Measurements from ENCODE around the gene ANKRD33.

Gene ANKRD33

GRCh38 chr12:51913071-51914033 is 25.4 kb downstream of the ANKRD33 start:
- DNase-seq (ENCODE audit: low read depth), result no peak
- H3K4me3 ChIP-seq (ENCODE audit: low read depth, low read length), result no peak overlapping the region
- TF ChIP-seq, protein P1, sequence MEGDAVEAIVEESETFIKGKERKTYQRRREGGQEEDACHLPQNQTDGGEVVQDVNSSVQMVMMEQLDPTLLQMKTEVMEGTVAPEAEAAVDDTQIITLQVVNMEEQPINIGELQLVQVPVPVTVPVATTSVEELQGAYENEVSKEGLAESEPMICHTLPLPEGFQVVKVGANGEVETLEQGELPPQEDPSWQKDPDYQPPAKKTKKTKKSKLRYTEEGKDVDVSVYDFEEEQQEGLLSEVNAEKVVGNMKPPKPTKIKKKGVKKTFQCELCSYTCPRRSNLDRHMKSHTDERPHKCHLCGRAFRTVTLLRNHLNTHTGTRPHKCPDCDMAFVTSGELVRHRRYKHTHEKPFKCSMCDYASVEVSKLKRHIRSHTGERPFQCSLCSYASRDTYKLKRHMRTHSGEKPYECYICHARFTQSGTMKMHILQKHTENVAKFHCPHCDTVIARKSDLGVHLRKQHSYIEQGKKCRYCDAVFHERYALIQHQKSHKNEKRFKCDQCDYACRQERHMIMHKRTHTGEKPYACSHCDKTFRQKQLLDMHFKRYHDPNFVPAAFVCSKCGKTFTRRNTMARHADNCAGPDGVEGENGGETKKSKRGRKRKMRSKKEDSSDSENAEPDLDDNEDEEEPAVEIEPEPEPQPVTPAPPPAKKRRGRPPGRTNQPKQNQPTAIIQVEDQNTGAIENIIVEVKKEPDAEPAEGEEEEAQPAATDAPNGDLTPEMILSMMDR (IDR thresholded peaks at IDR 0.05; ENCODE audit: control insufficient read depth, extremely low read depth, insufficient read depth), result no peak

- DNase-seq (ENCODE audit: low read depth), result no peak
- no peak overlapping the region for H3K4me3 ChIP-seq (ENCODE audit: low read depth, low read length)
- TF ChIP-seq, protein P1 (IDR thresholded peaks at IDR 0.05; ENCODE audit: control insufficient read depth, extremely low read depth, insufficient read depth), result no peak
Observed at GRCh38 chr12:51914034-51914923, 26.4 kb downstream of the ANKRD33 start.

DNA sequence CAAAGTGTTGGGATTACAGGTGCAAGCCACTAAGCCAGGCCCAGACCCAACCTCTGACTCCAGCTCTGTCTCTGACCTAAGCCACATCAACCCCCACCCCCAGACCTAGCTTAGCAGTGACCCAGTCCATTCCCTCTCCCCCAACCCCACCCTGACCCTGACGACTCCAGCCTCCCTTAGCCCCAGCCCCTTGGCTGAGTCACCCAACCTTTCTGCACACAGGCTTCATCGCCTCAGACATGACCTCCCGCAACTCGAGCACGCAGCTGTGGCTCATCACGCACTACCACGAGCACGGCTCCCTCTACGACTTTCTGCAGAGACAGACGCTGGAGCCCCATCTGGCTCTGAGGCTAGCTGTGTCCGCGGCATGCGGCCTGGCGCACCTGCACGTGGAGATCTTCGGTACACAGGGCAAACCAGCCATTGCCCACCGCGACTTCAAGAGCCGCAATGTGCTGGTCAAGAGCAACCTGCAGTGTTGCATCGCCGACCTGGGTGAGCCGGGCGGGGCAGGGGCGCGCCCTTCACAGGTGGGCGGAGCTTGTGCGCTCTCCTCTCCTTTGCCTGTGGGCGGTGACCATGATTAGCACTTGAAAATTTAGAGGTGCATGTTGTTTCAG is 27.2 kb downstream of the ANKRD33 start:
- H3K4me3 ChIP-seq (ENCODE audit: low read depth, low read length), result no peak overlapping the region
- TF ChIP-seq, protein P1 (IDR thresholded peaks at IDR 0.05; ENCODE audit: control insufficient read depth, extremely low read depth, insufficient read depth), result no peak
- no peak for DNase-seq (ENCODE audit: low read depth)

GRCh38 chr12:51915951-51916350 is 28.0 kb downstream of the ANKRD33 start:
- DNase-seq (ENCODE audit: low read depth), result no peak
- TF ChIP-seq, protein P1 (IDR thresholded peaks at IDR 0.05; ENCODE audit: control insufficient read depth, extremely low read depth, insufficient read depth), result no peak

DNA sequence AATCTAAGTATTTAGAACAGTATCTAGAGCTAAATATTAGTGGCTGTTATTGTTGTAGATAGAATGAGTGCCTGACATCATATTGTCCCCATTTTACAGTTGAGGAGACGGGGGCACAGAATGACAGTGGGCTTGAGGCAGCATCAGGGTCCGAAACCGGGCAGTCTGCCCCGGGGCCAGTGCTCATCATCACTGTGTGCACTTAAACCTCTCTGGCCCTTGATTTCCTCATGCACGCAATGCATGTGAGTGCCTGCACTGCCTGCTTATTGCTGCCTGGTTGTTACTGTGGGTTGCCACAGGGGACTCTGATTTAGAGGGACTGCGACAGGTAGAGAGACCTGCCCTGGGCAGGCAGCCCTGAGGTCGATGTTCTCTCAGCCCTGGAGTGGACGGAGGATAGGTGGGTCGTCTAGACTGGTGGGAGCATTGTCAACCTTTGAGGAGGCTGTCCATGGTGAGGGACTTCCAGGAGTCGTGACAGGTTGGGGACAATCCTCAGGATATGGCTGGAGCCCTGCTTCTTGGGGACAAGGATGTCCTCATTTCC is 29.2 kb downstream of the ANKRD33 start:
- TF ChIP-seq, protein P1 (IDR thresholded peaks at IDR 0.05; ENCODE audit: control insufficient read depth, extremely low read depth, insufficient read depth), result no peak
- DNase-seq (ENCODE audit: low read depth), result no peak
- no peak overlapping the region for H3K4me3 ChIP-seq (ENCODE audit: low read depth, low read length)

More at GRCh38 chr12:51915951-51916350, 28.0 kb downstream of the ANKRD33 start:
- H3K4me3 ChIP-seq (ENCODE audit: low read depth, low read length), result no peak overlapping the region

GRCh38 chr12:51917746-51918453 is 30.0 kb downstream of the ANKRD33 start:
- TF ChIP-seq, protein P1 (IDR thresholded peaks at IDR 0.05; ENCODE audit: control insufficient read depth, extremely low read depth, insufficient read depth), result no peak
- DNase-seq (ENCODE audit: low read depth), result no peak
- H3K4me3 ChIP-seq (ENCODE audit: low read depth, low read length), result no peak overlapping the region

Measured in LNCaP clone FGC (cell line).